Large intestine (tissue), 3 donors: ENCODE data around the gene FOXP1. TPM values are rescaled to one million over a fixed set of nuclear protein-coding genes. Genes with fewer than 3 reads are reported as not detected.

Experiments used
- DNase-seq, 2 donors: peaks; one replicate each; pipeline versions ENCODE4 v3.0.0 to v3.0.0-alpha.2; 2013
- H3K27ac ChIP-seq: one replicate; pipeline ENCODE4 v1.5.1; 2013; ENCODE audit warnings: low read length
- H3K27me3 ChIP-seq: 2 replicates; pipeline ENCODE4 v1.6.1; 2013; ENCODE audit warnings: low read length; ENCODE audit not compliant: control insufficient read depth, insufficient read depth
- H3K36me3 ChIP-seq: 2 replicates; pipeline ENCODE4 v1.6.1; 2013; ENCODE audit warnings: low read length; ENCODE audit not compliant: control insufficient read depth, insufficient read depth
- H3K4me1 ChIP-seq: one replicate; pipeline ENCODE4 v1.6.1; 2013; ENCODE audit warnings: low read length; ENCODE audit not compliant: control insufficient read depth, insufficient read depth
- H3K4me3 ChIP-seq: one replicate; pipeline ENCODE4 v1.5.1; 2013; ENCODE audit warnings: low read length
- H3K9me3 ChIP-seq: one replicate; pipeline ENCODE4 v1.6.1; 2013; ENCODE audit warnings: mild to moderate bottlenecking, low read depth, low read length, moderate library complexity; ENCODE audit not compliant: control insufficient read depth
- WGBS: methylation state at CpG from one replicate; pipeline ENCODE4 v1.1.5; 2013; ENCODE audit warnings: low lambda C conversion rate; ENCODE audit not compliant: insufficient coverage; 5-methylcytosine and 5-hydroxymethylcytosine counted together
- polyA plus RNA-seq: library from polyadenylated mRNA; unstranded; fragments of 120-200 nt; gene quantifications from one replicate; pipeline ENCODE4 v1.2.1, GENCODE V29; 2013

The FOXP1 gene
- polyA plus RNA-seq, 1 donor: 64.1 TPM

- Histone ChIP-seq H3K27ac (no peak overlapping the region), H3K36me3 (no peaks in the 10 kb centered on the region), H3K27me3 (no peaks in the 10 kb centered on the region), H3K9me3 (no peaks in the 10 kb centered on the region), H3K4me1 (peaks cover 34% of the 10 kb centered on the region), H3K4me3 (no peak overlapping the region)
- no CpG with 5 or more reads among the region's 7 CpGs for whole genome bisulfite sequencing
- no peak for DNase-seq
Measured at GRCh38 chr3:71549951-71550350, 33.6 kb downstream of the FOXP1 start.

- Histone ChIP-seq H3K4me1 (peaks cover 34% of the 10 kb centered on the region), H3K4me3 (no peak overlapping the region), H3K36me3 (no peaks in the 10 kb centered on the region), H3K9me3 (no peaks in the 10 kb centered on the region), H3K27me3 (no peaks in the 10 kb centered on the region), H3K27ac (peak overlapping the region; percentile 72)
- DNase-seq: peak; percentile 45 to 79
- WGBS: 45% methylated on average over 2 of the region's 4 CpGs
Measured at GRCh38 chr3:71548705-71549384, 34.7 kb downstream of the FOXP1 start.

- H3K27me3 ChIP-seq: no peaks in the 10 kb centered on the region
- no CpG with 5 or more reads among the region's 4 CpGs for WGBS
Measured at GRCh38 chr3:71547249-71548198, 36.0 kb downstream of the FOXP1 start.

GRCh38 chr3:71546821-71547220 lies 36.7 kb downstream of the FOXP1 start:
- Histone ChIP-seq H3K4me3 (no peak overlapping the region), H3K36me3 (no peaks in the 10 kb centered on the region), H3K27me3 (no peaks in the 10 kb centered on the region), H3K9me3 (no peaks in the 10 kb centered on the region), H3K27ac (peak overlapping the region; percentile 72), H3K4me1 (peaks cover 41% of the 10 kb centered on the region)
- no peak for DNase-seq
- 100% methylated on average over 1 of the region's 2 CpGs for WGBS

More at GRCh38 chr3:71547249-71548198, 36.0 kb downstream of the FOXP1 start:
- Histone ChIP-seq H3K4me1 (peaks cover 35% of the 10 kb centered on the region), H3K4me3 (no peak overlapping the region), H3K36me3 (no peaks in the 10 kb centered on the region), H3K27ac (peak overlapping the region; percentile 72), H3K9me3 (no peaks in the 10 kb centered on the region)
- peak; percentile 81 to 93 for DNase-seq

- Histone ChIP-seq H3K27ac (no peak overlapping the region), H3K36me3 (no peaks in the 10 kb centered on the region), H3K4me3 (no peak overlapping the region), H3K9me3 (no peaks in the 10 kb centered on the region), H3K27me3 (no peaks in the 10 kb centered on the region), H3K4me1 (peaks cover 47% of the 10 kb centered on the region)
- no CpG with 5 or more reads among the region's 2 CpGs for WGBS
- DNase-seq: no peak
Measured at GRCh38 chr3:71545330-71545729, 38.2 kb downstream of the FOXP1 start.

- Histone ChIP-seq H3K9me3 (no peaks in the 10 kb centered on the region), H3K27me3 (no peaks in the 10 kb centered on the region), H3K27ac (no peak overlapping the region), H3K4me3 (no peak overlapping the region), H3K36me3 (no peaks in the 10 kb centered on the region), H3K4me1 (peaks cover 42% of the 10 kb centered on the region)
- WGBS: no CpG with 5 or more reads among the region's 3 CpGs
- no peak for DNase-seq
Measured at GRCh38 chr3:71543371-71544016, 40.0 kb downstream of the FOXP1 start.

GRCh38 chr3:71542521-71543370 lies 40.8 kb downstream of the FOXP1 start:
- H3K9me3 ChIP-seq: no peaks in the 10 kb centered on the region
- peak; percentile 51 to 66 for DNase-seq
- no peaks in the 10 kb centered on the region for H3K27me3 ChIP-seq
- peak overlapping the region; percentile 0 for H3K27ac ChIP-seq
- WGBS: 60% methylated on average over 1 of the region's 23 CpGs
- peaks cover 35% of the 10 kb centered on the region for H3K4me1 ChIP-seq
- no peak overlapping the region for H3K4me3 ChIP-seq
- H3K36me3 ChIP-seq: no peaks in the 10 kb centered on the region

- 38% methylated on average over 1 of the region's 3 CpGs for WGBS
- no peaks in the 10 kb centered on the region for H3K27me3 ChIP-seq
- no peak for DNase-seq
- no peaks in the 10 kb centered on the region for H3K36me3 ChIP-seq
- peaks cover 21% of the 10 kb centered on the region for H3K4me1 ChIP-seq
- H3K27ac ChIP-seq: no peak overlapping the region
- H3K4me3 ChIP-seq: no peak overlapping the region
- no peaks in the 10 kb centered on the region for H3K9me3 ChIP-seq
Measured at GRCh38 chr3:71541313-71541712, 42.2 kb downstream of the FOXP1 start.

- Histone ChIP-seq H3K4me1 (peaks cover 13% of the 10 kb centered on the region), H3K9me3 (no peaks in the 10 kb centered on the region), H3K36me3 (no peaks in the 10 kb centered on the region), H3K27ac (no peak overlapping the region), H3K27me3 (no peaks in the 10 kb centered on the region), H3K4me3 (no peak overlapping the region)
- no CpG with 5 or more reads among the region's 7 CpGs for WGBS
- no peak for DNase-seq
Measured at GRCh38 chr3:71537211-71537611, 46.3 kb downstream of the FOXP1 start.
